ENCODE results near the gene ZDHHC16.

ZDHHC16 gene

GRCh38 chr10:97444212-97444611 lies 1.8 kb upstream of the ZDHHC16 start:
- no peak for DNase-seq (ENCODE audit: extremely low read depth, insufficient read length)
- Histone ChIP-seq H3K27me3 (replicated peaks; ENCODE audit: control insufficient read depth, insufficient read depth, low read length) (no peaks in the 10 kb centered on the region), H3K36me3 (ENCODE audit: control insufficient read depth, insufficient read depth, low read length) (peaks cover under 1% of the 10 kb centered on the region), H3K4me3 (replicated peaks; ENCODE audit: low read depth, low read length) (peak overlapping the region; percentile 95; the same call in 1 of the 2 replicates)
- no peak for TF ChIP-seq CTCF (IDR thresholded peaks at IDR 0.05; ENCODE audit: insufficient read depth, low read length, poor library complexity, severe bottlenecking)

DNA sequence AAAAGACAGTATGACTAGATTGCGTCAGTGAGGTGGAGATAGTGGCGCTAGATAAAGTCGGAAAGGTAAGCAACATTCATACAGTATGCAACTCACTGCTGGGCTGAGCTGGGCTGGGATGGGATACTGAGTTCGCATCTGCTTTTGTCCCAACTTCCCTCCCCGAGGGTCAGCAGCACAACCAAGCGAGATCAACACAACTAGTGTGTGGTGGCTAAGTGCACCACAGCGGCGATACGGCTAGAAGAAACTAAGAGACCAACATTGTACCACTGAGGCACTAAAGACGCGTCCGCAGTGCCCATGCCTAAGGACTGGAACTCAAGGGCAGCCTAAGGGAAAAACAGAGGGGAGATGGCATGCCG lies 636 bp upstream of the ZDHHC16 start:
- H3K4me3 ChIP-seq (replicated peaks; ENCODE audit: low read depth, low read length) = peak overlapping the region; percentile 95
- TF ChIP-seq CTCF (IDR thresholded peaks at IDR 0.05; ENCODE audit: insufficient read depth, low read length, poor library complexity, severe bottlenecking) = no peak

DNA sequence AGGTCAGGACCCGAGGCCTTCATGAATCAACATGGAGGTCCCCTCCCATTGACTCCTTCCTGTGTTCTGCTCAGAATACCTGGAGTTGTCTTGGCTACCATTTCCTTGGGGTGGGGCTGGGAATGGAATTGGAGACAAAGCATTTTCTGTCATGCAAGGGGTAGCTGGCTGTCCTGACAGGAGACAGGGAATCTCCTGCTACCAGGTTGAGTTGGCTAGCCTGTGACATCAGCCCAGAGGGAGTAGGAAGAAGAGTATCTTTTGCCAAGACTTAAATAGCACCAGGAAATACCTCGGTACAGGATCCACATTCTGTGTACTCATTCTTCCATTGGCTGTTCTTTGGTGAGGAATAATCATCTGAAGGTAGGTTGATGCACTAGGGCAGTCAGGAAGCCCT lies 4.9 kb downstream of the ZDHHC16 start:
- TF ChIP-seq CTCF (IDR thresholded peaks at IDR 0.05; ENCODE audit: insufficient read depth, low read length, poor library complexity, severe bottlenecking) = no peak
- H3K27me3 ChIP-seq (replicated peaks; ENCODE audit: control insufficient read depth, insufficient read depth, low read length) = no peaks in the 10 kb centered on the region
- no peak for DNase-seq (ENCODE audit: extremely low read depth, insufficient read length)
- peaks cover 7% of the 10 kb centered on the region for H3K36me3 ChIP-seq (ENCODE audit: control insufficient read depth, insufficient read depth, low read length)
- H3K4me3 ChIP-seq (replicated peaks; ENCODE audit: low read depth, low read length) = no peak overlapping the region

More for the DNA sequence above, 636 bp upstream of the ZDHHC16 start:
- no peaks in the 10 kb centered on the region for H3K27me3 ChIP-seq (replicated peaks; ENCODE audit: control insufficient read depth, insufficient read depth, low read length)
- no peak for DNase-seq (ENCODE audit: extremely low read depth, insufficient read length)
- no peaks in the 10 kb centered on the region; the same call in 1 of the 2 replicates for H3K36me3 ChIP-seq (ENCODE audit: control insufficient read depth, insufficient read depth, low read length)

DNA sequence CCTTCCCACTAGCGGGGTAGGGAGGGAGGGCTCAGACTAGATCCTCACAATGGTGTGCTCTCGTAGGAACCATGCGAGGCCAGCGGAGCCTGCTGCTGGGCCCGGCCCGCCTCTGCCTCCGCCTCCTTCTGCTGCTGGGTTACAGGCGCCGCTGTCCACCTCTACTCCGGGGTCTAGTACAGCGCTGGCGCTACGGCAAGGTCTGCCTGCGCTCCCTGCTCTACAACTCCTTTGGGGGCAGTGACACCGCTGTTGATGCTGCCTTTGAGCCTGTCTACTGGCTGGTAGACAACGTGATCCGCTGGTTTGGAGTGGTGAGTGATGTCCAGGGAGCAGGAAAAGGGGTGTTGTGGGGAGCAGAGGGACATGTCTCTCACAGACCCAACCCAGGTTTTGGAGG lies 5.6 kb downstream of the ZDHHC16 start:
- peaks cover 12% of the 10 kb centered on the region for H3K36me3 ChIP-seq (ENCODE audit: control insufficient read depth, insufficient read depth, low read length)
- no peak for TF ChIP-seq CTCF (IDR thresholded peaks at IDR 0.05; ENCODE audit: insufficient read depth, low read length, poor library complexity, severe bottlenecking)
- H3K4me3 ChIP-seq (replicated peaks; ENCODE audit: low read depth, low read length) = no peak overlapping the region
- DNase-seq (ENCODE audit: extremely low read depth, insufficient read length) = no peak
- no peaks in the 10 kb centered on the region for H3K27me3 ChIP-seq (replicated peaks; ENCODE audit: control insufficient read depth, insufficient read depth, low read length)

DNA sequence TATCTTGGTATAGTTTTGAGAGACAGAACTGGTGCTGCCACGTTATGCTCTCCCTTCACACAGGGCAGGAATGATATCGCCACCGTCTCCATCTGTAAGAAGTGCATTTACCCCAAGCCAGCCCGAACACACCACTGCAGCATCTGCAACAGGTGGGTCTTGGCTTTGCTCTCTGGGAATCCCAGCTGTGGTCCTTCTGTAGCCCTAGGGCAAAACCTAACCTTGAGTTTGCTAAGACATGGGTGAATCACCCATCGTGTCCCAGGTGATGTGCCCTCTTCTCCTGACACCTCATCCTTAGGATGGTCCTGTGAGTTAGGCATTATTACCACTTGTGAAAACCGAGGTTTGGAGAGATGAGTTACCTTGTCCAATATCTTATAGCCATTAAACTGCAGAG lies 6.4 kb downstream of the ZDHHC16 start:
- Histone ChIP-seq H3K4me3 (replicated peaks; ENCODE audit: low read depth, low read length) (no peak overlapping the region), H3K27me3 (replicated peaks; ENCODE audit: control insufficient read depth, insufficient read depth, low read length) (no peaks in the 10 kb centered on the region), H3K36me3 (ENCODE audit: control insufficient read depth, insufficient read depth, low read length) (peaks cover 17% of the 10 kb centered on the region)
- no peak for DNase-seq (ENCODE audit: extremely low read depth, insufficient read length)
- no peak for TF ChIP-seq CTCF (IDR thresholded peaks at IDR 0.05; ENCODE audit: insufficient read depth, low read length, poor library complexity, severe bottlenecking)

GRCh38 chr10:97454330-97455036 lies 8.5 kb downstream of the ZDHHC16 start:
- H3K27me3 ChIP-seq (replicated peaks; ENCODE audit: control insufficient read depth, insufficient read depth, low read length) = no peaks in the 10 kb centered on the region
- DNase-seq (ENCODE audit: extremely low read depth, insufficient read length) = no peak
- peaks cover 26% of the 10 kb centered on the region for H3K36me3 ChIP-seq (ENCODE audit: control insufficient read depth, insufficient read depth, low read length)
- H3K4me3 ChIP-seq (replicated peaks; ENCODE audit: low read depth, low read length) = no peak overlapping the region
- TF ChIP-seq CTCF (IDR thresholded peaks at IDR 0.05; ENCODE audit: insufficient read depth, low read length, poor library complexity, severe bottlenecking) = no peak
